Measurements from ENCODE around the gene LRRC14B.

DNA sequence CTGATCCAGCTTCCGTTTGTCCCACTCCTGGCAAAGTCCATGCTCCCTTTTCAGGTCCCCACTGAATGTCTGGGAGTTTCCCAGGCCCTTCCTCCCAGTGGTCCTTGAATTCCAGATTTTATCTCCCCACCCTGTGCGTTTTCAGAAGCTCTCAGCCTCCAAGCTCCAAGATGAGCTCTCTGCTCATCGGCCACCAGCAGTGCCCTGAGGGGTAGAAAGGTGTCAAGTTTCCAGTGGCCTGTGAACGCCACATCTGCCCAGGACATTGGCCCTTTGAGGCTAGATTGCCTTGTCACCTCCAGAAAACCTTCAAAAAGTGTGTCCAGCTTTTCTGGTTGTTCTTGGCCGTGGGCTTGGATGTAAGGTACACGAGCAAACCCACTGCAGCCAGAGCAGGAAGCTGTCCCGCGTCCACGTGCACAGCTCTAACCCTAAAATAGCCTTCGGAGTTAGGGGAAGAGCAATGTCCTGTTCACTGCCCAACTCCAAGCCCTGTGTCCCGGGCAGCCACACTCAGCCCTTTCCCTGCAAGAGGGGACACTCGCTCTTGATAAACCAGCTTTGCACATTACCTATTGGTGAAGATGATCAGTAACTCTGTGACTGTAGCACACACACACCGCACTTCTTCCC, 10.9 kb upstream of the LRRC14B start:
- TF ChIP-seq EZH2 (IDR thresholded peaks at IDR 0.05; ENCODE audit: borderline replicate concordance, low read depth, low read length, poor library complexity, severe bottlenecking): no peak
- TF ChIP-seq, protein P1, sequence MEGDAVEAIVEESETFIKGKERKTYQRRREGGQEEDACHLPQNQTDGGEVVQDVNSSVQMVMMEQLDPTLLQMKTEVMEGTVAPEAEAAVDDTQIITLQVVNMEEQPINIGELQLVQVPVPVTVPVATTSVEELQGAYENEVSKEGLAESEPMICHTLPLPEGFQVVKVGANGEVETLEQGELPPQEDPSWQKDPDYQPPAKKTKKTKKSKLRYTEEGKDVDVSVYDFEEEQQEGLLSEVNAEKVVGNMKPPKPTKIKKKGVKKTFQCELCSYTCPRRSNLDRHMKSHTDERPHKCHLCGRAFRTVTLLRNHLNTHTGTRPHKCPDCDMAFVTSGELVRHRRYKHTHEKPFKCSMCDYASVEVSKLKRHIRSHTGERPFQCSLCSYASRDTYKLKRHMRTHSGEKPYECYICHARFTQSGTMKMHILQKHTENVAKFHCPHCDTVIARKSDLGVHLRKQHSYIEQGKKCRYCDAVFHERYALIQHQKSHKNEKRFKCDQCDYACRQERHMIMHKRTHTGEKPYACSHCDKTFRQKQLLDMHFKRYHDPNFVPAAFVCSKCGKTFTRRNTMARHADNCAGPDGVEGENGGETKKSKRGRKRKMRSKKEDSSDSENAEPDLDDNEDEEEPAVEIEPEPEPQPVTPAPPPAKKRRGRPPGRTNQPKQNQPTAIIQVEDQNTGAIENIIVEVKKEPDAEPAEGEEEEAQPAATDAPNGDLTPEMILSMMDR (conservative IDR thresholded peaks at IDR 0.05; ENCODE audit: low read depth, low read length): no peak

All from A673 (cell line).